GM12878 (cell line): ENCODE measurements around the gene PTPN13. TPM values are rescaled to one million over a fixed set of nuclear protein-coding genes. Genes with fewer than 3 reads are reported as not detected.

Source experiments
- ATAC-seq: fragments of 200-7000 bp; cut with Tn5 transposase; 3 replicates; pipeline ENCODE4 v1.9.1; 2020; ENCODE audit warnings: mild to moderate bottlenecking, moderate library complexity
- BruUV-seq: library from RNA; stranded (reverse); fragments of 400-500 nt; replicated peaks from 2 replicates; lab custom pipeline; 2021; lab: Mats Ljungman, UMichigan
- CTCF ChIA-PET: fragments of 300-600 bp; sonication (Branson Sonifier 250); formaldehyde crosslinking; extraction: SDS; loops from one replicate; lab custom pipeline; 2021; ENCODE audit warnings: inconsistent platforms; lab: Yijun Ruan, JAX
- POLR2A ChIA-PET: fragments of 350-600 bp; formaldehyde crosslinking; extraction: SDS; loops from one replicate; lab custom pipeline; 2021; ENCODE audit warnings: inconsistent platforms; lab: Charles Lee
- RAD21 ChIA-PET: fragments of 300-600 bp; sonication (Branson Sonifier 250); formaldehyde crosslinking; loops from one replicate; lab custom pipeline; 2023; ENCODE audit warnings: antibody characterized with exemption; ENCODE audit not compliant: unreplicated experiment; lab: Charles Lee
- SMC1A ChIA-PET: fragments of 300-600 bp; sonication (Branson Sonifier 250); formaldehyde crosslinking; loops from one replicate; lab custom pipeline; 2023; ENCODE audit not compliant: unreplicated experiment, uncharacterized antibody; lab: Charles Lee
- DNase-seq: peaks from one replicate; pipeline ENCODE4 v3.0.0-alpha.2; 2011; ENCODE audit warnings: low read depth, low spot score
- FAIRE-seq: peaks from 3 replicates; lab custom pipeline; 2011; peaks lifted over from hg19 to GRCh38; lab: Jason Lieb, UNC
- H2AFZ ChIP-seq: 2 replicates; pipeline ENCODE4 v1.6.0; 2011; ENCODE audit warnings: low read depth, low read length, control low read depth; ENCODE audit not compliant: control insufficient read depth
- H3K27ac ChIP-seq: 2 replicates; pipeline ENCODE4 v1.5.1; 2011; ENCODE audit warnings: control low read depth; ENCODE audit not compliant: control insufficient read depth, insufficient read depth
- H3K27me3 ChIP-seq, 2 experiments: replicated peaks in 1 of 2; 2 replicates each; pipeline versions ENCODE4 v1.6.0 to v1.6.1; 2011; ENCODE audit warnings: low read length in 1 of 2; ENCODE audit not compliant: control insufficient read depth in 2 of 2, insufficient read depth in 2 of 2
- H3K36me3 ChIP-seq, 2 experiments: 2 replicates each; pipeline ENCODE4 v1.5.1; 2011; ENCODE audit warnings: low read length in 1 of 2; ENCODE audit not compliant: control insufficient read depth in 2 of 2, insufficient read depth in 2 of 2
- H3K4me1 ChIP-seq: 2 replicates; pipeline ENCODE4 v1.6.1; 2011; ENCODE audit warnings: mild to moderate bottlenecking, low read length, moderate library complexity, mixed read lengths; ENCODE audit not compliant: control insufficient read depth, insufficient read depth
- H3K4me2 ChIP-seq: 2 replicates; pipeline ENCODE4 v1.6.0; 2011; ENCODE audit warnings: control low read depth; ENCODE audit not compliant: control insufficient read depth, insufficient read depth
- H3K4me3 ChIP-seq: fragments of 200-600 bp; sonication (generic); 2 replicates; pipeline ENCODE4 v1.5.1; 2016
- H3K79me2 ChIP-seq: 2 replicates; pipeline ENCODE4 v1.6.0; 2011; ENCODE audit warnings: low read length; ENCODE audit not compliant: control insufficient read depth, insufficient read depth
- H3K9ac ChIP-seq: 2 replicates; pipeline ENCODE4 v1.8.0; 2011; ENCODE audit warnings: low read length, control low read depth, mixed read lengths; ENCODE audit not compliant: control insufficient read depth, insufficient read depth
- H3K9me3 ChIP-seq: replicated peaks from 3 replicates; pipeline ENCODE4 v1.5.1; 2011; ENCODE audit warnings: mild to moderate bottlenecking, low read length; ENCODE audit not compliant: control insufficient read depth, insufficient read depth
- H4K20me1 ChIP-seq: 2 replicates; pipeline ENCODE4 v1.6.0; 2011; ENCODE audit not compliant: control insufficient read depth, insufficient read depth
- ASH2L ChIP-seq: fragments of 300-600, 200-600 bp; sonication (generic); IDR thresholded peaks from 2 replicates; pipeline ENCODE4 v1.6.1; 2017; ENCODE audit warnings: low read depth, mild to moderate bottlenecking, borderline replicate concordance
- ATF2 ChIP-seq: IDR thresholded peaks from 2 replicates; pipeline ENCODE4 v1.6.1; 2012; ENCODE audit warnings: low read length, inconsistent platforms
- CBX5 ChIP-seq: sonication (generic); IDR thresholded peaks from 2 replicates; pipeline ENCODE4 v1.6.1; 2016; ENCODE audit warnings: low read depth, moderate library complexity, mild to moderate bottlenecking, inconsistent platforms
- E4F1 ChIP-seq: fragments of 450-650 bp; IDR thresholded peaks from 2 replicates; pipeline ENCODE4 v1.6.1; 2018; ENCODE audit warnings: borderline replicate concordance, mild to moderate bottlenecking; ENCODE audit not compliant: partially characterized antibody
- GATAD2B ChIP-seq: fragments of 450-650 bp; conservative IDR thresholded peaks from 2 replicates; pipeline ENCODE4 v1.6.1; 2017; ENCODE audit warnings: low read depth, mild to moderate bottlenecking, moderate library complexity
- IRF3 ChIP-seq: fragments of 450-650 bp; IDR thresholded peaks from 2 replicates; pipeline ENCODE4 v1.6.1; 2014; ENCODE audit warnings: mild to moderate bottlenecking
- IRF5 ChIP-seq: fragments of 450-650 bp; IDR thresholded peaks from 2 replicates; pipeline ENCODE4 v1.6.1; 2017; ENCODE audit warnings: borderline replicate concordance
- KLF5 ChIP-seq: fragments of 450-650 bp; IDR thresholded peaks from 2 replicates; pipeline ENCODE4 v1.6.1; 2014; ENCODE audit warnings: mild to moderate bottlenecking; ENCODE audit not compliant: partially characterized antibody
- MLLT1 ChIP-seq: fragments of 450-650 bp; IDR thresholded peaks from 2 replicates; pipeline ENCODE4 v1.6.1; 2016; ENCODE audit warnings: mild to moderate bottlenecking
- PKNOX1 ChIP-seq: fragments of 450-650 bp; IDR thresholded peaks from 2 replicates; pipeline ENCODE4 v1.6.1; 2016; ENCODE audit warnings: mild to moderate bottlenecking
- POLR2A ChIP-seq: IDR thresholded peaks from 2 replicates; pipeline ENCODE4 v1.6.1; 2011; ENCODE audit warnings: low read depth, mild to moderate bottlenecking, low read length
- RAD21 ChIP-seq: IDR thresholded peaks from 2 replicates; pipeline ENCODE4 v1.6.1; 2011; ENCODE audit warnings: mild to moderate bottlenecking, low read depth, low read length, moderate library complexity; ENCODE audit not compliant: insufficient read depth
- RB1 ChIP-seq: fragments of 450-650 bp; formaldehyde crosslinking; IDR thresholded peaks from 2 replicates; pipeline ENCODE4 v1.6.1; 2017; ENCODE audit warnings: mild to moderate bottlenecking, borderline replicate concordance
- SREBF1 ChIP-seq: IDR thresholded peaks from 2 replicates; pipeline ENCODE4 v1.6.1; 2012; ENCODE audit warnings: mild to moderate bottlenecking, low read length
- ZNF384 ChIP-seq: IDR thresholded peaks from 2 replicates; pipeline ENCODE4 v1.6.1; 2012; ENCODE audit warnings: low read depth, mild to moderate bottlenecking, low read length, improper control_type of control experiment, borderline replicate concordance
- ZNF622 ChIP-seq: fragments of 450-650 bp; IDR thresholded peaks from 2 replicates; pipeline ENCODE4 v1.6.1; 2017; ENCODE audit warnings: mild to moderate bottlenecking, inconsistent platforms
- WGBS: methylation state at CpG from one replicate; pipeline ENCODE4 v1.1.6; 2016; ENCODE audit warnings: low lambda C conversion rate; ENCODE audit not compliant: insufficient replicate concordance, insufficient coverage; ENCODE audit errors: missing lambda C conversion rate; 5-methylcytosine and 5-hydroxymethylcytosine counted together
- in situ Hi-C: fragments of 300-500 bp; cut with MboI; formaldehyde crosslinking; loops from 9 replicates; pipeline ENCODE4 v1.14.3; 2018; ENCODE audit warnings: mixed read lengths
- intact Hi-C: fragments of 100-400 bp; cut with micrococcal nuclease; formaldehyde crosslinking; loops from one replicate; pipeline ENCODE4 v1.14.2; 2022; ENCODE audit not compliant: unreplicated experiment
- polyA plus RNA-seq, 11 experiments: library from polyadenylated mRNA; depleted of rRNA in 4 of 11; unstranded in 6 of 11; stranded (reverse) in 5 of 11; fragments of >200 nt; fragmentation: Nextera tagmentation in 4 of 11; fragmentation: Illumina TruSeq in 1 of 11; extraction: Ambion mirVana in 4 of 11; extraction: Trizol in 1 of 11; gene quantifications; 1 replicate in 1 of 11; 2 replicates in 10 of 11; pipeline versions ENCODE4 v1.2.1 to v1.2.3, GENCODE V29; 2011 to 2016; ENCODE audit warnings: inconsistent platforms in 2 of 11, missing spikeins in 2 of 11, low read depth in 1 of 11
- total RNA-seq, 4 experiments: library from RNA; depleted of rRNA in 3 of 4; stranded (reverse); fragments of >200 nt in 3 of 4; fragmentation: Illumina TruSeq in 1 of 4; extraction: Trizol in 1 of 4; gene quantifications; 2 replicates each; pipeline versions ENCODE4 v1.2.1 to v1.2.3, GENCODE V29; 2013 to 2021

PTPN13 gene
- total and polyA plus RNA-seq, 10 of the 15 experiments (the other 5 are each of a cell fraction or from before 2014, with no cell fraction given): 8.5 to 69.4 (median 33.9) TPM

GRCh38 chr4:86769794-86770193 is 175.7 kb downstream of the PTPN13 start:
- TF ChIP-seq ASH2L (no peak), ATF2 (no peak), CBX5 (no peak), E4F1 (no peak), SREBF1 (no peak), POLR2A (no peak), ZNF622 (no peak), IRF5 (no peak), RAD21 (no peak), ZNF384 (no peak), GATAD2B (no peak), IRF3 (no peak), MLLT1 (no peak), PKNOX1 (no peak), KLF5 (no peak), RB1 (no peak)
- TF ChIP-seq, all 136 proteins: peak for 0
- H3K4me3 ChIP-seq: no peak overlapping the region
- ChIA-PET SMC1A (interaction anchor here (0.8 to 2.7 kb wide), 4 partner anchors 11 to 272 kb away, joined by 3 to 15 read pairs (median 6); no protein-coding TSS in a partner anchor), RAD21 (interaction anchor here (1.1 to 1.6 kb wide), 2 partner anchors 249 to 271 kb away, joined by 4 to 5 read pairs; no protein-coding TSS in a partner anchor), CTCF (interaction anchor here (0.6 to 0.8 kb wide), 4 partner anchors 8 to 334 kb away, joined by 3 read pairs; no protein-coding TSS in a partner anchor), POLR2A (no interaction called here)
- no peak overlapping the region for H3K9ac ChIP-seq
- intact Hi-C loops (no loop called here), in situ Hi-C loops (no loop called here)
- H3K4me2 ChIP-seq: no peak overlapping the region
- H2AFZ ChIP-seq: no peak overlapping the region
- DNase-seq: no peak
- no TSS peak for BruUV-seq
- no peaks in the 10 kb centered on the region for H4K20me1 ChIP-seq
- no peaks in the 10 kb centered on the region for H3K4me1 ChIP-seq
- H3K79me2 ChIP-seq: no peaks in the 10 kb centered on the region
- no peak for FAIRE-seq
- H3K27me3 ChIP-seq: no peaks in the 10 kb centered on the region
- WGBS: 71% methylated on average over 4 of the region's 4 CpGs
- no peak for ATAC-seq
- H3K9me3 ChIP-seq: no peaks in the 10 kb centered on the region
- no peak overlapping the region for H3K27ac ChIP-seq
- H3K36me3 ChIP-seq: no peaks in the 10 kb centered on the region; a peak in 1 of 4 replicates
